SK-N-SH treated with all-trans-retinoic acid at 6 μM for 48 hours (cell line): Measurements from ENCODE around the gene PDZD2.
A peak's percentile ranks its signal among the peaks of the same experiment; 100 is the strongest.

Source experiments
- ATAC-seq: fragments of 200-7000 bp; cut with Tn5 transposase; 3 replicates; pipeline ENCODE4 v1.9.1; 2020; ENCODE audit warnings: mild to moderate bottlenecking, moderate library complexity
- ARNTL ChIP-seq: fragments of 450-650 bp; formaldehyde crosslinking; IDR thresholded peaks from 2 replicates; pipeline ENCODE4 v1.5.0; 2020; ENCODE audit warnings: low read depth, mild to moderate bottlenecking, moderate library complexity, borderline replicate concordance
- BACH2 ChIP-seq: fragments of 250-450 bp; sonication (Bioruptor Pico); IDR thresholded peaks from 2 replicates; pipeline ENCODE4 v1.9.0; 2021; ENCODE audit warnings: mild to moderate bottlenecking, borderline replicate concordance
- CSDC2 ChIP-seq: fragments of 250-450 bp; sonication (Bioruptor Pico); IDR thresholded peaks from 2 replicates; pipeline ENCODE4 v1.5.0; 2020; ENCODE audit warnings: mild to moderate bottlenecking, moderate library complexity
- ESRRG ChIP-seq: fragments of 250-450 bp; sonication (Bioruptor Pico); IDR thresholded peaks from 2 replicates; pipeline ENCODE4 v1.6.1; 2021; ENCODE audit warnings: mild to moderate bottlenecking
- GLIS3 ChIP-seq: fragments of 250-450 bp; sonication (Bioruptor Pico); IDR thresholded peaks from 2 replicates; pipeline ENCODE4 v1.5.0; 2020; ENCODE audit warnings: mild to moderate bottlenecking, moderate library complexity
- ISL1 ChIP-seq: fragments of 250-450 bp; sonication (Bioruptor Pico); IDR thresholded peaks from 2 replicates; pipeline ENCODE4 v2.1.2; 2022; ENCODE audit warnings: mild to moderate bottlenecking, moderate library complexity
- OSR1 ChIP-seq: fragments of 250-450 bp; sonication (Bioruptor Pico); IDR thresholded peaks from 2 replicates; pipeline ENCODE4 v1.8.0; 2022; ENCODE audit warnings: moderate library complexity, mild to moderate bottlenecking, inconsistent platforms
- POU6F1 ChIP-seq: fragments of 250-450 bp; sonication (Bioruptor Pico); IDR thresholded peaks from 2 replicates; pipeline ENCODE4 v1.8.0; 2021; ENCODE audit warnings: low read depth, mild to moderate bottlenecking, moderate library complexity, borderline replicate concordance
- RARB ChIP-seq: fragments of 250-450 bp; sonication (Bioruptor Pico); IDR thresholded peaks from 2 replicates; pipeline ENCODE4 v1.8.0; 2021; ENCODE audit warnings: mild to moderate bottlenecking, moderate library complexity
- SNAI2 ChIP-seq: fragments of 250-450 bp; sonication (Bioruptor Pico); IDR thresholded peaks from 2 replicates; pipeline ENCODE4 v1.5.0; 2020; ENCODE audit warnings: mild to moderate bottlenecking, moderate library complexity
- TCF4 ChIP-seq: fragments of 250-450 bp; sonication (Bioruptor Pico); IDR thresholded peaks from 2 replicates; pipeline ENCODE4 v1.8.0; 2021; ENCODE audit warnings: mild to moderate bottlenecking, moderate library complexity, borderline replicate concordance
- TOX ChIP-seq: fragments of 250-450 bp; sonication (Bioruptor Pico); IDR thresholded peaks from 2 replicates; pipeline ENCODE4 v1.8.0; 2021; ENCODE audit warnings: mild to moderate bottlenecking, moderate library complexity, borderline replicate concordance
- TSHZ2 ChIP-seq: fragments of 250-450 bp; sonication (Bioruptor Pico); IDR thresholded peaks from 2 replicates; pipeline ENCODE4 v1.5.0; 2020; ENCODE audit warnings: mild to moderate bottlenecking, moderate library complexity
- ZC3H10 ChIP-seq: fragments of 250-450 bp; sonication (Bioruptor Pico); IDR thresholded peaks from 2 replicates; pipeline ENCODE4 v1.5.1; 2021; ENCODE audit warnings: mild to moderate bottlenecking, moderate library complexity
- ZFP3 ChIP-seq: fragments of 250-450 bp; sonication (Bioruptor Pico); IDR thresholded peaks from 2 replicates; pipeline ENCODE4 v1.5.0; 2020; ENCODE audit warnings: mild to moderate bottlenecking, moderate library complexity
- ZFP30 ChIP-seq: fragments of 450-650 bp; formaldehyde crosslinking; IDR thresholded peaks from 2 replicates; pipeline ENCODE4 v1.5.0; 2022; ENCODE audit warnings: mild to moderate bottlenecking, moderate library complexity
- ZNF565 ChIP-seq: fragments of 450-650 bp; formaldehyde crosslinking; conservative IDR thresholded peaks from 2 replicates; pipeline ENCODE4 v1.5.0; 2020; ENCODE audit warnings: low read depth, mild to moderate bottlenecking, moderate library complexity
- ZNF70 ChIP-seq: fragments of 450-650 bp; formaldehyde crosslinking; IDR thresholded peaks from 2 replicates; pipeline ENCODE4 v1.5.0; 2020; ENCODE audit warnings: mild to moderate bottlenecking, moderate library complexity
- ZNF8 ChIP-seq: fragments of 450-650 bp; formaldehyde crosslinking; IDR thresholded peaks from 2 replicates; pipeline ENCODE4 v1.5.0; 2020; ENCODE audit warnings: mild to moderate bottlenecking, moderate library complexity

PDZD2 gene

DNA sequence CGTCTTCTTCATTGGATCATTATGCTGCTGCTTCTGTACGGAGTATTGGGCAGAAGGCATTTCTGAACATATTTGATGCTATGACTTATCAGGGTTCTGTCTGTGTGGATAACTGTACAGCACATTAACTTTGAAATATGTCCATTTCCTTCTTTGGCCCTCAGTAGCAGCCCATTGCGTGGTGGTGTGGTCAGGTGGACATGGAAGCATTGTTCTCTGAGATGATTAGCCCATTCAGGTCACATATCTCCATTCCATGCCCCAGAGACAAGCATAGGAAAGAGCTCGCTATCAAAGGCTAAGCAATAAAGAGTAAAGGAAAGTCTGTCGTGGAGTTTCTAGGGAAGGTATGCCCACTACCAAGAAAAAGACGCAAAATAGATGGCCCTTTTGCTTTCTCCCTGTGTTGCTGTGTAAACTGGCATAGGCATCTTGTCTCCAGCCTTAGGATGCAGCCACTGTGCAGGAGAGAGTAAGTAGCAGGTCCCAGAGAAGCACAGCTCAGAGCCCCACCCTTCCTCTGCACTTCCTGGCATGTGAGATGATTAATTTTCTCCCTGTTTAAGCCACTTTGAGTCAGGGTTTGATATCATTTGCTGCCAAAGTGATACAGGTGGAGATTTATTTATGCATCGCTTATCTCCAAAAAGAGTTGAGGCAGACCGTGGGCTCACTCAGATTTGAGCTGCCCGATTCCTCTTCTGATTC is 221.9 kb downstream of the PDZD2 start:
- no peak for TF ChIP-seq RARB (CRISPR knock-in tag)
- no peak for TF ChIP-seq ZFP30
- no peak for TF ChIP-seq TSHZ2
- no peak for TF ChIP-seq OSR1 (CRISPR knock-in tag)
- TF ChIP-seq TOX (CRISPR knock-in tag): no peak
- no peak for TF ChIP-seq ZFP3 (CRISPR knock-in tag)
- TF ChIP-seq POU6F1 (CRISPR knock-in tag): no peak
- TF ChIP-seq, all 23 proteins: peak for 0

GRCh38 chr5:31861601-31862000 is 222.7 kb downstream of the PDZD2 start:
- ATAC-seq: no peak
- TF ChIP-seq GLIS3 (CRISPR knock-in tag): no peak
- TF ChIP-seq BACH2: no peak
- TF ChIP-seq ZFP3 (CRISPR knock-in tag): no peak
- TF ChIP-seq ARNTL (CRISPR knock-in tag): no peak
- no peak for TF ChIP-seq RARB (CRISPR knock-in tag)
- no peak for TF ChIP-seq ZNF70 (CRISPR knock-in tag)
- TF ChIP-seq TOX (CRISPR knock-in tag): no peak
- no peak for TF ChIP-seq POU6F1 (CRISPR knock-in tag)
- no peak for TF ChIP-seq ZFP30
- TF ChIP-seq ZNF8 (CRISPR knock-in tag): no peak
- TF ChIP-seq ESRRG: no peak
- TF ChIP-seq TCF4 (CRISPR knock-in tag): no peak
- no peak for TF ChIP-seq ZC3H10 (CRISPR knock-in tag)
- TF ChIP-seq SNAI2: no peak
- no peak for TF ChIP-seq OSR1 (CRISPR knock-in tag)
- no peak for TF ChIP-seq CSDC2 (CRISPR knock-in tag)
- TF ChIP-seq ISL1 (CRISPR knock-in tag): no peak
- TF ChIP-seq TSHZ2: no peak
- TF ChIP-seq ZNF565 (CRISPR knock-in tag): no peak
- TF ChIP-seq, all 23 proteins: peak for 0

More for the DNA sequence above, 221.9 kb downstream of the PDZD2 start:
- ATAC-seq: no peak

DNA sequence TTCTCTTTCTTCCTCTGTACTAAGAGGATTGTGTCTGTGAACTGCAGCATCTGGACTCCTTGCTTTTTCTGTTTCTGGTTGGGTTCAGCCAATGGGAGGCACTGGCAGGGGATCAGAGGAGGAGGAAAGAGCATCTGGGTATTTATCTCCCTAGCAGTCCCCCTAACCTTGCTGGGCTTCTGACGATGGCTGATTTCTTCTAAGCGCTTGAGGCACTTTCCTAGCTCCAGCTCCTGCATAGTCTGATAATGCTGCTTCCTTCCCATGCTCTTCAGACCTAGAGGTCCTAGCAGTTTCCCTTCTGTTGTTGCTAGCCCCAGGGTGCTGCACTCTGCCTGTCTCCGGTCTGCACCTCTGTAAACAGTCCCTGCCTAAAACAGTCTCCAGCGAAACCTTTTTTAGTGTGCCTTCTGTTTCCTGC is 225.1 kb downstream of the PDZD2 start:
- ATAC-seq: peak; percentile 61; the same call in 2 of the 3 replicates
- TF ChIP-seq TCF4 (CRISPR knock-in tag) (peak; percentile 52; the same call in 1 of the 2 replicates), ZNF70 (CRISPR knock-in tag) (no peak)
- TF ChIP-seq, all 23 proteins: peak for 1

DNA sequence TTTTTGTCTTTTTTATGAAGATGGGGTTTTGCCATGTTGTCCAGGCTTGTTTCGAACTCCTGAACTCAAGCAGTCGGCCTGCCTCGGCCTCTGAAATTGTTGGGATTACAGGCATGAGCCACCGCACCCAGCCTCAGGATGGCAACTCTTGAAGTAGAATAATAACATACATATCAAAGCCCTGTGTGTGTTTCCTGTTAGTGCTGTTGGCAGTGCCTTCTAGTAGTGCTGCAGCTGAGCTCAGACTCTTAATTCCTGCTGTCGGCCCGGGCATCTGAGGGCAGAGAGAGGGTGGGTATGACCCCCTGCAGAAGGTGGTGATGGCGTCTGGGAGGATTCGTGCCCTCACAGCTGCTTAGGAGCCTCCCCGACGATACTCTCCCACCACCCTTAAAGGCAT is 227.2 kb downstream of the PDZD2 start:
- no peak for TF ChIP-seq CSDC2 (CRISPR knock-in tag)
- ATAC-seq: no peak
